Esophagus muscularis mucosa (tissue), 4 donors: Measurements from ENCODE around the gene OLFML3. TPM values are rescaled to one million over a fixed set of nuclear protein-coding genes. Genes with fewer than 3 reads are reported as not detected.

ENCODE experiments used
- DNase-seq: peaks from one replicate; pipeline ENCODE4 v3.0.0-alpha.2; 2017; ENCODE audit errors: extremely low spot score
- H3K27ac ChIP-seq, 4 donors: fragments of 200-600 bp; sonication (generic); replicated peaks in 1 of 4; 1 replicate in 3 of 4; 2 replicates in 1 of 4; pipeline ENCODE4 v1.5.1; 2016 to 2019; ENCODE audit warnings: mild to moderate bottlenecking in 1 of 4
- H3K27me3 ChIP-seq, 4 donors: fragments of 200-600 bp; sonication (generic); one replicate each; pipeline versions ENCODE4 v1.5.1 to v1.6.0; 2016 to 2019
- H3K36me3 ChIP-seq, 4 donors: fragments of 200-600 bp; sonication (generic); one replicate each; pipeline ENCODE4 v1.5.1; 2016 to 2019
- H3K4me1 ChIP-seq, 4 donors: fragments of 200-600 bp; sonication (generic); one replicate each; pipeline ENCODE4 v1.5.1; 2016 to 2019
- H3K4me3 ChIP-seq, 4 donors: fragments of 200-600 bp; sonication (generic); 1 replicate in 2 of 4; 2 replicates in 2 of 4; pipeline ENCODE4 v1.5.1; 2016 to 2019; ENCODE audit warnings: mild to moderate bottlenecking in 4 of 4, moderate library complexity in 1 of 4
- H3K9me3 ChIP-seq, 4 donors: fragments of 200-600 bp; sonication (generic); 1 replicate in 3 of 4; 2 replicates in 1 of 4; pipeline ENCODE4 v1.5.1; 2016 to 2019
- EP300 ChIP-seq: sonication (generic); formaldehyde crosslinking; IDR thresholded peaks from one replicate; pipeline ENCODE4 v1.6.1; 2017; ENCODE audit warnings: antibody characterized with exemption
- POLR2A ChIP-seq: fragments of 450-650 bp; IDR thresholded peaks from one replicate; pipeline ENCODE4 v1.6.1; 2017; ENCODE audit warnings: antibody characterized with exemption, moderate library complexity, mild to moderate bottlenecking, low read depth
- POLR2AphosphoS5 ChIP-seq, 2 donors: sonication (generic); formaldehyde crosslinking; IDR thresholded peaks; one replicate each; pipeline ENCODE4 v1.6.1; 2017; ENCODE audit warnings: antibody characterized with exemption in 2 of 2
- WGBS: methylation state at CpG from one replicate; pipeline ENCODE4 v1.1.5; 2018; 5-methylcytosine and 5-hydroxymethylcytosine counted together
- intact Hi-C: fragments of 100-400 bp; cut with DNase I; formaldehyde crosslinking; loops from one replicate; pipeline ENCODE4 v1.15.1; 2023
- total RNA-seq, 4 donors: library from RNA; depleted of rRNA; stranded (reverse); fragments of >200 nt; gene quantifications; one replicate each; pipeline versions ENCODE4 v1.1.0 to v1.2.1, GENCODE V29; 2016
- TF ChIP-seq, protein P1 (sequence below), 3 experiments: fragments of 200-600 bp in 2 of 3; fragments of 450-650 bp in 1 of 3; sonication (generic) in 2 of 3; IDR thresholded peaks; one replicate each; pipeline ENCODE4 v1.5.1; 2017 to 2019; ENCODE audit warnings: antibody characterized with exemption in 3 of 3, mild to moderate bottlenecking in 2 of 3, moderate library complexity in 1 of 3

OLFML3 gene
- total RNA-seq, 4 donors from 2014 or later = 57.7 to 109 (median 67.4) TPM

DNA sequence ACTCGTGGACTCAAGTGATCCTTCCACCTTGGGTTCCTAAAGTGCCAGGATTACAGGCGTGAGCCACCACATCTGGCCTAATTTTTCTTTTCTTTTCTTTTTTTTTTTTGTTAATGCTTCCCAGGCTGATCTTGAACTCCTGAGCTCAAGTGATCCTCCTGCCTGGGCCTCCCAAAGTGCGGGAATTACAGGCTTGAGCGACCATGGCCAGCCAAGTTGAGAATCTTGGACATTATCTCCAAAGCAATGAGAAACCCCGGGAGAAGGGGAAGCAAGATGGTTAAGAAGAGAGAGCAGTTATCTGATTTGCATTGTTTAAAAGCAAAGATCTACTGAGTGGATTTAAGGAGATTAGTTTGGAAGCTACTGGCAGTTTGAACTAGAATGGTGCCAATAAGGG, 41.1 kb upstream of the OLFML3 start:
- no peaks in the 10 kb centered on the region for H3K9me3 ChIP-seq
- WGBS = 70% methylated on average over 5 of the region's 5 CpGs
- intact Hi-C loops = no loop called here

DNA sequence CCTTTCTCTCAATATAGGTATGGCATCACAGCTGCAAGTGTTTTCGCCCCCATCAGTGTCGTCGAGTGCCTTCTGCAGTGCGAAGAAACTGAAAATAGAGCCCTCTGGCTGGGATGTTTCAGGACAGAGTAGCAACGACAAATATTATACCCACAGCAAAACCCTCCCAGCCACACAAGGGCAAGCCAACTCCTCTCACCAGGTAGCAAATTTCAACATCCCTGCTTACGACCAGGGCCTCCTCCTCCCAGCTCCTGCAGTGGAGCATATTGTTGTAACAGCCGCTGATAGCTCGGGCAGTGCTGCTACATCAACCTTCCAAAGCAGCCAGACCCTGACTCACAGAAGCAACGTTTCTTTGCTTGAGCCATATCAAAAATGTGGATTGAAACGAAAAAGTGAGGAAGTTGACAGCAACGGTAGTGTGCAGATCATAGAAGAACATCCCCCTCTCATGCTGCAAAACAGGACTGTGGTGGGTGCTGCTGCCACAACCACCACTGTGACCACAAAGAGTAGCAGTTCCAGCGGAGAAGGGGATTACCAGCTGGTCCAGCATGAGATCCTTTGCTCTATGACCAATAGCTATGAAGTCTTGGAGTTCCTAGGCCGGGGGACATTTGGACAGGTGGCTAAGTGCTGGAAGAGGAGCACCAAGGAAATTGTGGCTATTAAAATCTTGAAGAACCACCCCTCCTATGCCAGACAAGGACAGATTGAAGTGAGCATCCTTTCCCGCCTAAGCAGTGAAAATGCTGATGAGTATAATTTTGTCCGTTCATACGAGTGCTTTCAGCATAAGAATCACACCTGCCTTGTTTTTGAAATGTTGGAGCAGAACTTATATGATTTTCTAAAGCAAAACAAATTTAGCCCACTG, 38.7 kb upstream of the OLFML3 start:
- no peaks in the 10 kb centered on the region for H3K9me3 ChIP-seq
- intact Hi-C loops = loop anchor here (10.0 kb wide), 1 partner anchor 106 kb away; no protein-coding TSS in a partner anchor
- no peak for TF ChIP-seq EP300
- no peak for TF ChIP-seq POLR2AphosphoS5 (IDR thresholded peaks at IDR 0.05)
- TF ChIP-seq, protein P1, sequence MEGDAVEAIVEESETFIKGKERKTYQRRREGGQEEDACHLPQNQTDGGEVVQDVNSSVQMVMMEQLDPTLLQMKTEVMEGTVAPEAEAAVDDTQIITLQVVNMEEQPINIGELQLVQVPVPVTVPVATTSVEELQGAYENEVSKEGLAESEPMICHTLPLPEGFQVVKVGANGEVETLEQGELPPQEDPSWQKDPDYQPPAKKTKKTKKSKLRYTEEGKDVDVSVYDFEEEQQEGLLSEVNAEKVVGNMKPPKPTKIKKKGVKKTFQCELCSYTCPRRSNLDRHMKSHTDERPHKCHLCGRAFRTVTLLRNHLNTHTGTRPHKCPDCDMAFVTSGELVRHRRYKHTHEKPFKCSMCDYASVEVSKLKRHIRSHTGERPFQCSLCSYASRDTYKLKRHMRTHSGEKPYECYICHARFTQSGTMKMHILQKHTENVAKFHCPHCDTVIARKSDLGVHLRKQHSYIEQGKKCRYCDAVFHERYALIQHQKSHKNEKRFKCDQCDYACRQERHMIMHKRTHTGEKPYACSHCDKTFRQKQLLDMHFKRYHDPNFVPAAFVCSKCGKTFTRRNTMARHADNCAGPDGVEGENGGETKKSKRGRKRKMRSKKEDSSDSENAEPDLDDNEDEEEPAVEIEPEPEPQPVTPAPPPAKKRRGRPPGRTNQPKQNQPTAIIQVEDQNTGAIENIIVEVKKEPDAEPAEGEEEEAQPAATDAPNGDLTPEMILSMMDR (IDR thresholded peaks at IDR 0.05) = no peak
- no peak for TF ChIP-seq POLR2A
- no peak overlapping the region for H3K27ac ChIP-seq
- no peak for DNase-seq
- H3K4me1 ChIP-seq = peaks cover 14 to 60% (median 50%) of the 10 kb centered on the region in 4 donors
- no peaks in the 10 kb centered on the region for H3K27me3 ChIP-seq
- no peak overlapping the region for H3K4me3 ChIP-seq
- 78% methylated on average over 16 of the region's 16 CpGs for WGBS
- peaks cover 9 to 29% (median 24%) of the 10 kb centered on the region in 4 donors for H3K36me3 ChIP-seq

More for the DNA sequence above, 41.1 kb upstream of the OLFML3 start:
- H3K4me3 ChIP-seq = no peak overlapping the region
- no peak for DNase-seq
- no peak overlapping the region for H3K27ac ChIP-seq
- peaks cover 9 to 20% (median 18%) of the 10 kb centered on the region in 4 donors for H3K36me3 ChIP-seq
- H3K27me3 ChIP-seq = no peaks in the 10 kb centered on the region
- peaks cover 30 to 74% (median 67%) of the 10 kb centered on the region in 4 donors for H3K4me1 ChIP-seq
- no peak for TF ChIP-seq EP300
- TF ChIP-seq, protein P1 (IDR thresholded peaks at IDR 0.05) = no peak
- no peak for TF ChIP-seq POLR2AphosphoS5 (IDR thresholded peaks at IDR 0.05)
- TF ChIP-seq POLR2A = no peak

DNA sequence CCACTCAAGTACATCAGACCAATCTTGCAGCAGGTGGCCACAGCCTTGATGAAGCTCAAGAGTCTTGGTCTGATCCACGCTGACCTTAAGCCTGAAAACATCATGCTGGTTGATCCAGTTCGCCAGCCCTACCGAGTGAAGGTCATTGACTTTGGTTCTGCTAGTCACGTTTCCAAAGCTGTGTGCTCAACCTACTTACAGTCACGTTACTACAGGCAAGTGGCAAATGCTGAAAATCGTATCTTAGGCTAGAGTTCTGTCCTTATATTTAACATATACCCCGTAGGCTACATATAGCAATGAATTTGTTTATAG, 38.1 kb upstream of the OLFML3 start:
- TF ChIP-seq EP300 (no peak), POLR2AphosphoS5 (IDR thresholded peaks at IDR 0.05) (no peak), POLR2A (no peak)
- TF ChIP-seq, protein P1 (IDR thresholded peaks at IDR 0.05) = no peak
- no peaks in the 10 kb centered on the region for H3K27me3 ChIP-seq
- 83% methylated on average over 7 of the region's 7 CpGs for WGBS
- H3K36me3 ChIP-seq = peaks cover 9 to 29% (median 24%) of the 10 kb centered on the region in 4 donors
- DNase-seq = no peak
- no peaks in the 10 kb centered on the region for H3K9me3 ChIP-seq
- intact Hi-C loops = loop anchor here (10.0 kb wide), 1 partner anchor 106 kb away; no protein-coding TSS in a partner anchor
- H3K27ac ChIP-seq = no peak overlapping the region
- peaks cover 14 to 65% (median 56%) of the 10 kb centered on the region in 4 donors for H3K4me1 ChIP-seq
- no peak overlapping the region for H3K4me3 ChIP-seq

DNA sequence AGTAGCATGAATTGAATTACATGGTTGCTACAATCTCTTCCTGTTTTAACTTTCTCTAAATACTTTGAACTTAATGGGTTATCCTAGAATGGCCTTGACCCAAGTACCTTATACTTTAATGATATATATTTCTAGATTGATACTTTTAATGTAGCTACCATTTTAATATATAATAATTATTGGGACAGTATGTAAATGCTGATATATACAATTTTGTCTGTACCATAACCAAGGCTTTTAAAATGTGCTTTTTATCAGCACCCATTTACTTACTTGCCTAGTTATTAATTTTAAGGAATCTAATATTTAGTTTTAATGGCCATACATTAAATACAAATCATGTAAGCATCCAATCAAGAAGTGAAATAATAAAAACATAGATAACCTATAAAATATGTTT, 36.7 kb upstream of the OLFML3 start:
- H3K36me3 ChIP-seq = peaks cover 9 to 29% (median 24%) of the 10 kb centered on the region in 4 donors
- H3K4me3 ChIP-seq = no peak overlapping the region
- peaks cover 21 to 64% (median 60%) of the 10 kb centered on the region in 4 donors for H3K4me1 ChIP-seq
- DNase-seq = no peak
- intact Hi-C loops = loop anchor here (10.0 kb wide), 1 partner anchor 108 kb away; no protein-coding TSS in a partner anchor
- H3K27ac ChIP-seq = no peak overlapping the region
- no peaks in the 10 kb centered on the region for H3K9me3 ChIP-seq
- TF ChIP-seq POLR2AphosphoS5 (IDR thresholded peaks at IDR 0.05) = no peak
- no peak for TF ChIP-seq EP300
- TF ChIP-seq, protein P1 (IDR thresholded peaks at IDR 0.05) = no peak
- no peak for TF ChIP-seq POLR2A
- H3K27me3 ChIP-seq = no peaks in the 10 kb centered on the region
